Loucy (cell line): ENCODE results near the gene HGFAC.

ENCODE experiments used
- H2AFZ ChIP-seq: fragments of 200-600 bp; sonication (generic); 2 replicates; pipeline ENCODE4 v1.6.0; 2016; ENCODE audit warnings: antibody characterized with exemption, mild to moderate bottlenecking, low read length, moderate library complexity
- H3F3A ChIP-seq: fragments of 200-600 bp; 2 replicates; pipeline ENCODE4 v1.6.0; 2016; ENCODE audit warnings: antibody characterized with exemption, low read depth, mild to moderate bottlenecking
- H3K27me3 ChIP-seq: fragments of 200-600 bp; sonication (generic); 2 replicates; pipeline ENCODE4 v1.6.1; 2014; ENCODE audit warnings: low read length, mild to moderate bottlenecking; ENCODE audit not compliant: insufficient read depth, poor library complexity, severe bottlenecking
- H3K36me3 ChIP-seq: fragments of 200-600 bp; sonication (generic); 2 replicates; pipeline ENCODE4 v1.6.1; 2016; ENCODE audit warnings: low read length; ENCODE audit not compliant: insufficient read depth
- H3K4me1 ChIP-seq: fragments of 200-600 bp; sonication (generic); 2 replicates; pipeline ENCODE4 v1.5.1; 2014; ENCODE audit warnings: low read length, mild to moderate bottlenecking; ENCODE audit not compliant: insufficient read depth, poor library complexity, severe bottlenecking
- H3K4me2 ChIP-seq: fragments of 200-600 bp; sonication (generic); 2 replicates; pipeline ENCODE4 v1.6.0; 2014; ENCODE audit warnings: antibody characterized with exemption, low read length, low read depth, mild to moderate bottlenecking; ENCODE audit not compliant: poor library complexity, severe bottlenecking
- H3K4me3 ChIP-seq: fragments of 200-600 bp; sonication (generic); 2 replicates; pipeline ENCODE4 v1.5.1; 2014; ENCODE audit warnings: low read length, mild to moderate bottlenecking, mixed read lengths; ENCODE audit not compliant: poor library complexity, severe bottlenecking
- H3K79me2 ChIP-seq: fragments of 200-600 bp; sonication (generic); 2 replicates; pipeline ENCODE4 v1.6.1; 2014; ENCODE audit warnings: low read length; ENCODE audit not compliant: insufficient read depth
- H3K9ac ChIP-seq: fragments of 200-600 bp; sonication (generic); 2 replicates; pipeline ENCODE4 v1.6.0; 2014; ENCODE audit warnings: mild to moderate bottlenecking, low read depth, low read length, moderate library complexity; ENCODE audit not compliant: poor library complexity, severe bottlenecking
- H3K9me2 ChIP-seq: fragments of 200-600 bp; sonication (generic); replicated peaks from 2 replicates; pipeline ENCODE4 v1.6.1; 2016; ENCODE audit warnings: low read depth, low read length, mixed read lengths
- H3K9me3 ChIP-seq: fragments of 200-600 bp; sonication (generic); 2 replicates; pipeline ENCODE4 v1.6.1; 2014; ENCODE audit warnings: mild to moderate bottlenecking, antibody characterized with exemption, low read length, low read depth; ENCODE audit not compliant: insufficient read depth
- H4K20me1 ChIP-seq: fragments of 200-600 bp; sonication (generic); 2 replicates; pipeline ENCODE4 v1.6.0; 2014; ENCODE audit warnings: antibody characterized with exemption, low read length, mild to moderate bottlenecking; ENCODE audit not compliant: insufficient read depth, poor library complexity, severe bottlenecking
- CTCF ChIP-seq: fragments of 200-600 bp; sonication (generic); conservative IDR thresholded peaks from 2 replicates; pipeline ENCODE4 v1.5.1; 2014; ENCODE audit warnings: mild to moderate bottlenecking, antibody characterized with exemption, low read length
- EZH2phosphoT487 ChIP-seq: fragments of 200-600 bp; IDR thresholded peaks from 2 replicates; pipeline ENCODE4 v1.6.1; 2018; ENCODE audit warnings: antibody characterized with exemption, mild to moderate bottlenecking, moderate library complexity, borderline replicate concordance

The HGFAC gene

GRCh38 chr4:3497523-3498389 lies 56.0 kb downstream of the HGFAC start:
- no peak overlapping the region for H3K4me3 ChIP-seq
- 0 out of 2 replicates have a peak, but pooled peaks cover 3% of the 10 kb centered on the region for H3K36me3 ChIP-seq
- H2AFZ ChIP-seq = no peak overlapping the region
- no peaks in the 10 kb centered on the region for H3K79me2 ChIP-seq
- no peaks in the 10 kb centered on the region for H3K9me2 ChIP-seq
- H4K20me1 ChIP-seq = no peaks in the 10 kb centered on the region
- no peaks in the 10 kb centered on the region for H3F3A ChIP-seq
- no peaks in the 10 kb centered on the region for H3K4me1 ChIP-seq
- H3K27me3 ChIP-seq = no peaks in the 10 kb centered on the region
- H3K4me2 ChIP-seq = no peak overlapping the region
- TF ChIP-seq EZH2phosphoT487 (no peak), CTCF (no peak)
- no peak overlapping the region for H3K9ac ChIP-seq
- no peaks in the 10 kb centered on the region for H3K9me3 ChIP-seq

GRCh38 chr4:3498407-3498806 lies 56.6 kb downstream of the HGFAC start:
- Histone ChIP-seq H3K9me3 (no peaks in the 10 kb centered on the region), H3K36me3 (peaks cover 3% of the 10 kb centered on the region; the same call in 1 of the 2 replicates), H3K4me3 (no peak overlapping the region), H3K4me2 (no peak overlapping the region), H2AFZ (no peak overlapping the region), H3K4me1 (no peaks in the 10 kb centered on the region), H3F3A (no peaks in the 10 kb centered on the region), H4K20me1 (no peaks in the 10 kb centered on the region), H3K79me2 (no peaks in the 10 kb centered on the region), H3K27me3 (no peaks in the 10 kb centered on the region), H3K9me2 (no peaks in the 10 kb centered on the region), H3K9ac (no peak overlapping the region)
- no peak for TF ChIP-seq EZH2phosphoT487
- TF ChIP-seq CTCF = no peak
